ENCODE data around the gene CLASP1.

Gene CLASP1

GRCh38 chr2:121536347-121536746, 112.9 kb downstream of the CLASP1 start:
- DNase-seq (ENCODE audit: low read depth in 1 of 2, low spot score in 1 of 2) = no peak
- no peaks in the 10 kb centered on the region for H3K27me3 ChIP-seq (ENCODE audit: insufficient read depth, poor library complexity, severe bottlenecking)
- no peak overlapping the region for H3K4me3 ChIP-seq (replicated peaks; ENCODE audit: insufficient read depth, low read length)
- H3K27ac ChIP-seq (replicated peaks) = no peak overlapping the region
- no peak for TF ChIP-seq SPI1 (IDR thresholded peaks at IDR 0.05; ENCODE audit: borderline replicate concordance, low read depth)
- TF ChIP-seq CTCF (IDR thresholded peaks at IDR 0.05; ENCODE audit: insufficient read depth, low read length) = no peak
- no peak for TF ChIP-seq POLR2AphosphoS5 (IDR thresholded peaks at IDR 0.05; ENCODE audit: low read depth)
- no peak for TF ChIP-seq GABPA (IDR thresholded peaks at IDR 0.05; ENCODE audit: low read depth)
- TF ChIP-seq REST (IDR thresholded peaks at IDR 0.05; ENCODE audit: insufficient replicate concordance, low read depth) = no peak

- DNase-seq (ENCODE audit: low read depth in 1 of 2, low spot score in 1 of 2) = no peak
- Histone ChIP-seq H3K27me3 (ENCODE audit: insufficient read depth, poor library complexity, severe bottlenecking) (no peaks in the 10 kb centered on the region), H3K27ac (replicated peaks) (no peak overlapping the region), H3K4me3 (replicated peaks; ENCODE audit: insufficient read depth, low read length) (no peak overlapping the region)
- TF ChIP-seq POLR2AphosphoS5 (IDR thresholded peaks at IDR 0.05; ENCODE audit: low read depth) = no peak
- TF ChIP-seq SPI1 (IDR thresholded peaks at IDR 0.05; ENCODE audit: borderline replicate concordance, low read depth) = no peak
- TF ChIP-seq REST (IDR thresholded peaks at IDR 0.05; ENCODE audit: insufficient replicate concordance, low read depth) = no peak
- no peak for TF ChIP-seq CTCF (IDR thresholded peaks at IDR 0.05; ENCODE audit: insufficient read depth, low read length)
- TF ChIP-seq GABPA (IDR thresholded peaks at IDR 0.05; ENCODE audit: low read depth) = no peak
Measured at GRCh38 chr2:121534007-121534406, 115.3 kb downstream of the CLASP1 start.

- TF ChIP-seq SPI1 (IDR thresholded peaks at IDR 0.05; ENCODE audit: borderline replicate concordance, low read depth) = no peak
- no peak for TF ChIP-seq CTCF (IDR thresholded peaks at IDR 0.05; ENCODE audit: insufficient read depth, low read length)
- TF ChIP-seq REST (IDR thresholded peaks at IDR 0.05; ENCODE audit: insufficient replicate concordance, low read depth) = no peak
- no peak for TF ChIP-seq POLR2AphosphoS5 (IDR thresholded peaks at IDR 0.05; ENCODE audit: low read depth)
- DNase-seq (ENCODE audit: low read depth in 1 of 2, low spot score in 1 of 2) = peak in 1 of 2 experiments; percentile 18
- no peak overlapping the region for H3K4me3 ChIP-seq (replicated peaks; ENCODE audit: insufficient read depth, low read length)
- no peaks in the 10 kb centered on the region for H3K27me3 ChIP-seq (ENCODE audit: insufficient read depth, poor library complexity, severe bottlenecking)
- H3K27ac ChIP-seq (replicated peaks) = peak overlapping the region; percentile 100
Measured at GRCh38 chr2:121532894-121533293, 116.4 kb downstream of the CLASP1 start.

Measured in HL-60 (cell line).